Peyer's patch (tissue), 4 donors: ENCODE data around the gene KCNK5. TPM values are rescaled to one million over a fixed set of nuclear protein-coding genes. Genes with fewer than 3 reads are reported as not detected.

Experiments used
- DNase-seq, 3 donors: peaks; one replicate each; pipeline ENCODE4 v3.0.0-alpha.2; 2017 to 2019
- H3K27ac ChIP-seq, 4 donors: fragments of 200-600 bp; sonication (generic); one replicate each; pipeline ENCODE4 v1.5.1; 2016 to 2019
- H3K27me3 ChIP-seq, 2 donors: fragments of 200-600 bp; sonication (generic); one replicate each; pipeline ENCODE4 v1.5.1; 2019
- H3K36me3 ChIP-seq, 3 donors: fragments of 200-600 bp; sonication (generic); one replicate each; pipeline ENCODE4 v1.5.1; 2016 to 2019
- H3K4me1 ChIP-seq, 4 donors: fragments of 200-600 bp; sonication (generic); one replicate each; pipeline ENCODE4 v1.5.1; 2016 to 2019
- H3K4me3 ChIP-seq, 4 donors: fragments of 200-600 bp; sonication (generic); 1 replicate in 3 of 4; 2 replicates in 1 of 4; pipeline ENCODE4 v1.5.1; 2016 to 2019; ENCODE audit warnings: mild to moderate bottlenecking in 1 of 4
- H3K9me3 ChIP-seq, 4 donors: fragments of 200-600 bp; sonication (generic); one replicate each; pipeline ENCODE4 v1.5.1; 2016 to 2019; ENCODE audit warnings: mild to moderate bottlenecking in 1 of 4
- POLR2A ChIP-seq, 2 donors: fragments of 450-650 bp; IDR thresholded peaks; one replicate each; pipeline ENCODE4 v1.5.1; 2017; ENCODE audit warnings: antibody characterized with exemption in 2 of 2, mild to moderate bottlenecking in 2 of 2, moderate library complexity in 2 of 2
- total RNA-seq, 4 donors: library from RNA; depleted of rRNA; stranded (reverse); fragments of >200 nt; gene quantifications; one replicate each; pipeline ENCODE4 v1.1.0, GENCODE V29; 2016
- TF ChIP-seq, protein P1 (sequence below), 6 experiments: fragments of 450-650 bp in 4 of 6; fragments of 200-600 bp in 2 of 6; sonication (generic) in 1 of 6; IDR thresholded peaks; one replicate each; pipeline ENCODE4 v1.5.1; 2017 to 2019; ENCODE audit warnings: antibody characterized with exemption in 6 of 6, mild to moderate bottlenecking in 3 of 6, moderate library complexity in 1 of 6

The KCNK5 gene
- total RNA-seq, 4 donors from 2014 or later = 10.7 to 150 (median 115) TPM

DNA sequence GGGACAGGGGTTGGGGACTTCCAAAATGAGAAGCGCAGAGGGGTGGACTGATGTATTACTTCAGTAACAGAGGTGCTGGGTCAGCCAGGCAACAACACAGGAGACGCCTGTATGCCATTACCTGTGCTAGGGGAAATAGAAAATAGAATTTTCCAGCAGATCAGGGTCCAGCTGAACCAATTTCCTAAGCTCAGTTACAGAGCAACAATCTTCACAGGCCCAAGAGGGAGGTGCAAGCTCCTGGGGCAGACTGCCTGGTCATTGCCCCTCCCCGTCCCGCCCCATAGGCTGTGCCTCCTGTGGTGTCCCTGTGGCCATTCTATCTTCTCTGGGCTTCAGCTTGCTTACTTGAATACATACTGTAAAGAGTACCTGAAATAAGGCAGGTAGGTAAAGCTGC, 3.7 kb downstream of the KCNK5 start:
- Histone ChIP-seq H3K27me3 (no peaks in the 10 kb centered on the region), H3K4me3 (peak overlapping the region in 2 of 4 donors; percentile 68 to 78), H3K36me3 (peaks cover 0 to 23% (median 0%) of the 10 kb centered on the region in 3 donors), H3K4me1 (peaks cover 0 to 76% (median 14%) of the 10 kb centered on the region in 4 donors), H3K9me3 (no peaks in the 10 kb centered on the region), H3K27ac (peak overlapping the region; percentile 25 to 94 (median 78))
- peak in 1 of 2 donors; percentile 64 for TF ChIP-seq POLR2A (IDR thresholded peaks at IDR 0.05)
- TF ChIP-seq, protein P1, sequence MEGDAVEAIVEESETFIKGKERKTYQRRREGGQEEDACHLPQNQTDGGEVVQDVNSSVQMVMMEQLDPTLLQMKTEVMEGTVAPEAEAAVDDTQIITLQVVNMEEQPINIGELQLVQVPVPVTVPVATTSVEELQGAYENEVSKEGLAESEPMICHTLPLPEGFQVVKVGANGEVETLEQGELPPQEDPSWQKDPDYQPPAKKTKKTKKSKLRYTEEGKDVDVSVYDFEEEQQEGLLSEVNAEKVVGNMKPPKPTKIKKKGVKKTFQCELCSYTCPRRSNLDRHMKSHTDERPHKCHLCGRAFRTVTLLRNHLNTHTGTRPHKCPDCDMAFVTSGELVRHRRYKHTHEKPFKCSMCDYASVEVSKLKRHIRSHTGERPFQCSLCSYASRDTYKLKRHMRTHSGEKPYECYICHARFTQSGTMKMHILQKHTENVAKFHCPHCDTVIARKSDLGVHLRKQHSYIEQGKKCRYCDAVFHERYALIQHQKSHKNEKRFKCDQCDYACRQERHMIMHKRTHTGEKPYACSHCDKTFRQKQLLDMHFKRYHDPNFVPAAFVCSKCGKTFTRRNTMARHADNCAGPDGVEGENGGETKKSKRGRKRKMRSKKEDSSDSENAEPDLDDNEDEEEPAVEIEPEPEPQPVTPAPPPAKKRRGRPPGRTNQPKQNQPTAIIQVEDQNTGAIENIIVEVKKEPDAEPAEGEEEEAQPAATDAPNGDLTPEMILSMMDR (IDR thresholded peaks at IDR 0.05) = peak in 1 of 6 experiments; percentile 16
- DNase-seq = peak in 2 of 3 donors; percentile 83 to 85

DNA sequence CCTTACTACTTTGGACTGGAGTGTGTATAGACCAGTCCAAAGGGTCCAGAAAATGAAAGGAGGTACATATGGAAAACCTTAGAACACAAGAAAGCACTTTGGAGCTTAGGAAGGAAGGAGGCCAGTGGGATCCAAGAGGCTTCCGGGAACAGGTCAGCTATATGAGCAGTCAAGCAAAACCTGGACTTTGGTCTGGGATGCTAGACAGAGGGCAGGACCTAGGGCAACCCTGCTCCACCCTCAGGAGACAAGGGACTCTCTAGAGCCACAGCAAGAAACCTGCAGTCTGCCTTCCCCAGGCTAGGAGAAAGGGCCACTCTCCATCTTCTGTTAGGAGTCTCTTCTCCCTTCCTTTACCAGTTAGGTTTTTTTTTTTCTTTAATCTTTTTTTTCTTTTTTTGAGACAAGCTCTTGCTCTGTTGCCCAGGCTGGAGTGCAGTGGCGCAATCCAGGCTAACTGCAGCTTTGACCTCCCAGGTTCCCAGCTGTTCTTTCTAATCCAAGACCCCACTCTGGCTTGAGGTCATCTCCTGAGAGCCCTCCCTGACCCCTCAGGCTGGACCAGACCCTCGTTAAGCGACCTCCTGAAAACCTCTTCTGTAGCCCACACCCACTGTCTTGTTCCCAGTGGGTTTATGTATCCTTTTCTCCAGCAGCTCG, 4.6 kb downstream of the KCNK5 start:
- peaks cover 0 to 23% (median 0%) of the 10 kb centered on the region in 3 donors for H3K36me3 ChIP-seq
- H3K4me3 ChIP-seq = peak overlapping the region in 2 of 4 donors; percentile 9 to 26
- TF ChIP-seq, protein P1 (IDR thresholded peaks at IDR 0.05) = no peak
- peak in 1 of 2 donors; percentile 66 for TF ChIP-seq POLR2A (IDR thresholded peaks at IDR 0.05)
- peaks cover 0 to 79% (median 14%) of the 10 kb centered on the region in 4 donors for H3K4me1 ChIP-seq
- peak overlapping the region in 3 of 4 donors; percentile 72 to 94 (median 84) for H3K27ac ChIP-seq
- H3K27me3 ChIP-seq = no peaks in the 10 kb centered on the region
- peak in 1 of 3 donors; percentile 85 for DNase-seq
- H3K9me3 ChIP-seq = no peaks in the 10 kb centered on the region

GRCh38 chr6:39224011-39224410, 5.3 kb downstream of the KCNK5 start:
- Histone ChIP-seq H3K27me3 (no peaks in the 10 kb centered on the region), H3K27ac (peak overlapping the region in 2 of 4 donors; percentile 84 to 94), H3K4me1 (peaks cover 0 to 85% (median 14%) of the 10 kb centered on the region in 4 donors), H3K9me3 (no peaks in the 10 kb centered on the region), H3K36me3 (peaks cover 0 to 23% (median 0%) of the 10 kb centered on the region in 3 donors), H3K4me3 (peak overlapping the region in 2 of 4 donors; percentile 6 to 20)
- TF ChIP-seq POLR2A (IDR thresholded peaks at IDR 0.05) = no peak
- TF ChIP-seq, protein P1 (IDR thresholded peaks at IDR 0.05) = no peak
- DNase-seq = no peak

DNA sequence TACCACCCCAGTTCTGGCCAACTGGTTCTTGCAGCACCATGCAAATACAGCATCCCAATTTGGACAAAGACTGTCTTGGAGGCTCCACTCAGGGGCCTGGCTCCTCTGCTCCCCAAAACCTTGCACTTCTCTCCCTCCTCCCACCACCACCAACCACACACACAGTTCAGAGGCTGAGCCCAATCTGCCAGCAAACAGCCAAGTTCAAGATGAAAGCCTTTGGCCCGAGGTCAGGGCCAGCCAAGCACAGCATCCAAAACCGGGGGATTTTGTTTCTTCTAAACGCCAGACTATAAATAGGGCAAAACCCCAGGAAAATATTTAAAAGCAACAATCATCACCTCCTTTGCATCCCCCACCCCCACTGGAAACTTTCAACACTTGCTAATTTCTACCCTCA, 5.7 kb downstream of the KCNK5 start:
- H3K27ac ChIP-seq = peak overlapping the region in 1 of 4 donors; percentile 43
- H3K9me3 ChIP-seq = no peaks in the 10 kb centered on the region
- peaks cover 0 to 23% (median 0%) of the 10 kb centered on the region in 3 donors for H3K36me3 ChIP-seq
- DNase-seq = no peak
- H3K4me1 ChIP-seq = peaks cover 0 to 89% (median 15%) of the 10 kb centered on the region in 4 donors
- H3K4me3 ChIP-seq = no peak overlapping the region
- no peaks in the 10 kb centered on the region for H3K27me3 ChIP-seq
- TF ChIP-seq, protein P1 (IDR thresholded peaks at IDR 0.05) = no peak
- TF ChIP-seq POLR2A (IDR thresholded peaks at IDR 0.05) = no peak

DNA sequence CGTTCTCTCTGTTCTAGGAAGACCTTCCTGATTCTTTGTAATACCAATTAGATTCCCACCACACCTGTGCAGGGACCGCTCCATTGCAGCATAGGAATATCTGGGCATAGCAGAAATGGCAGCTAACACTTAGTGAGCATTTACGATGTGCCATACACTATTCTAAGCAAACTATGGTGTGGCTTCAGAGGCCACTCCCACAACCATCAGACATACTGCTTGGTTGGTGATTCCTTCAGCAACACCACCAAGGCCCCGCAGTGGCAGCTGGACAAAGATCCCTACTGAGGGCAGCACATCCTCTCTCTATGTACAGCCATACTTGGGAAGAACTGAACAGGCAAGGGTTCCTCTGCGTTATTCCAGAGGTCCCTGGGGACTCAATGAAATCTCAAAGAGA, 6.2 kb downstream of the KCNK5 start:
- Histone ChIP-seq H3K9me3 (no peaks in the 10 kb centered on the region), H3K4me3 (no peak overlapping the region), H3K27me3 (no peaks in the 10 kb centered on the region), H3K4me1 (peaks cover 0 to 89% (median 17%) of the 10 kb centered on the region in 4 donors), H3K27ac (peak overlapping the region in 1 of 4 donors; percentile 43), H3K36me3 (peaks cover 0 to 23% (median 0%) of the 10 kb centered on the region in 3 donors)
- no peak for DNase-seq
- TF ChIP-seq, protein P1 (IDR thresholded peaks at IDR 0.05) = no peak
- TF ChIP-seq POLR2A (IDR thresholded peaks at IDR 0.05) = no peak
